ENCODE results near the gene MAT2A. TPM values are rescaled to one million over a fixed set of nuclear protein-coding genes. Genes with fewer than 3 reads are reported as not detected.

MAT2A gene
- total and polyA plus RNA-seq, 2 of the 8 experiments (the other 6 are each of a cell fraction or from before 2014, with no cell fraction given): 255 to 307 TPM

DNA sequence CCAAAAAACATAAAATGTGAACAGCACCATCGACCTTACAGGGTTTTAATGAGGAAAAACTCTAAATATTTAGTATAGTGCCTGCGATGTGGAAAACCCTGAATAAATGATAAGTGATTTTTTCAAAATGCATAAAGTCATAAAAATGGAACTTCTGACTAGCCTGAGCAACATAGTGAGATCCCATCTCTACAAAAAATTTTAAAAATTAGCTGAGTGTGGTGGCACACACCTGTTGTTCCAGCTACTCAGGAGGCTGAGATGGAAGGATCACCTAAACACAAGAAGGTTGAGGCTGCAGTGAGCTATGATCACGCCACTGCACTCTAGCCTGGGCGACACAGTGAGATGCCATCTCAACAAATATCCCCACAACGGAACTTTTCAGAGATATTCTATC lies 18.2 kb downstream of the MAT2A start:
- DNase-seq (ENCODE audit: low read depth in 1 of 2, low spot score in 2 of 2) (no peak), FAIRE-seq (no peak)
- Histone ChIP-seq H3K27me3 (replicated peaks in 1 of 4; ENCODE audit: control insufficient read depth in 3 of 4, extremely low read depth in 1 of 4, insufficient read depth in 3 of 4, low read length in 3 of 4) (no peaks in the 10 kb centered on the region), H3K36me3 (ENCODE audit: control insufficient read depth in 2 of 4, insufficient read depth in 4 of 4, low read length in 3 of 4) (peaks cover 12 to 33% (median 25%) of the 10 kb centered on the region in 4 experiments), H3K4me2 (ENCODE audit: insufficient read depth in 1 of 2, low read depth in 2 of 2, low read length in 2 of 2) (no peak overlapping the region), H3K23me2 (ENCODE audit: low read depth, low read length) (peaks cover 5% of the 10 kb centered on the region), H4K20me1 (replicated peaks in 1 of 2; ENCODE audit: control insufficient read depth in 1 of 2, insufficient read depth in 2 of 2, low read length in 2 of 2) (no peaks in the 10 kb centered on the region), H3K4me1 (replicated peaks in 1 of 4; ENCODE audit: control insufficient read depth in 3 of 4, insufficient read depth in 4 of 4, low read length in 3 of 4) (no peaks in the 10 kb centered on the region), H2BK15ac (ENCODE audit: low read length) (no peak overlapping the region), H2AFZ (ENCODE audit: low read length) (no peak overlapping the region), H2BK120ac (replicated peaks; ENCODE audit: low read depth, low read length) (no peak overlapping the region), H3K18ac (ENCODE audit: extremely low read depth, low read length) (no peak overlapping the region), H3K4me3 (ENCODE audit: extremely low read depth in 1 of 4, insufficient read depth in 2 of 4, low read depth in 3 of 4, low read length in 4 of 4) (no peak overlapping the region), H3K27ac (ENCODE audit: low read depth, low read length) (no peak overlapping the region), H2BK20ac (ENCODE audit: low read length) (no peak overlapping the region), H3K9me3 (ENCODE audit: insufficient read depth in 2 of 2, low read depth in 1 of 2, low read length in 1 of 2) (no peaks in the 10 kb centered on the region), H2AK5ac (ENCODE audit: low read depth, low read length) (no peak overlapping the region), H3K9ac (replicated peaks in 1 of 4; ENCODE audit: extremely low read depth in 1 of 4, low read depth in 3 of 4, low read length in 3 of 4) (no peak overlapping the region), H3K14ac (ENCODE audit: insufficient read length) (no peak overlapping the region), H4K5ac (ENCODE audit: insufficient read length, low read depth, low read length) (no peak overlapping the region), H2BK5ac (ENCODE audit: low read depth, low read length) (no peak overlapping the region), H2BK12ac (ENCODE audit: low read depth, low read length) (no peak overlapping the region), H3K79me1 (ENCODE audit: low read depth, low read length) (0 out of 2 replicates have a peak, but pooled peaks cover 4% of the 10 kb centered on the region), H4K8ac (ENCODE audit: extremely low read depth, insufficient read depth, low read length) (no peak overlapping the region), H3K4ac (replicated peaks; ENCODE audit: insufficient read length, low read depth, low read length) (no peak overlapping the region), H3K79me2 (ENCODE audit: control insufficient read depth in 1 of 2, insufficient read depth in 2 of 2, low read length in 2 of 2) (peaks cover 0 to 18% of the 10 kb centered on the region in 2 experiments; a peak in 2 of 4 replicates), H4K91ac (replicated peaks; ENCODE audit: insufficient read length, low read length) (no peak overlapping the region), H3K56ac (replicated peaks; ENCODE audit: insufficient read length, low read depth, low read length) (no peak overlapping the region), H3K23ac (ENCODE audit: insufficient read length) (no peak overlapping the region)
- WGBS, 2 experiments (ENCODE audit: extremely low coverage in 1 of 2, insufficient coverage in 1 of 2, insufficient read length in 1 of 2, insufficient replicate concordance in 2 of 2, low coverage in 1 of 2, low lambda C conversion rate in 2 of 2, missing lambda C conversion rate in 1 of 2): 90% methylated on average over 5 of the region's 5 CpGs; no CpG with 5 or more reads in 1 of the 2 experiments
- CTCF ChIA-PET (ENCODE audit: partially characterized antibody): interaction anchor here (1.1 to 10.1 kb wide), 8 partner anchors 12 to 225 kb away, joined by 3 to 259 read pairs (median 4); partner anchors contain the start of genes MAT2A and SH2D6
- POLR2A ChIA-PET (ENCODE audit: partially characterized antibody): interaction anchor here (0.9 to 38.6 kb wide), 3 partner anchors 16 to 125 kb away, joined by 4 to 1889 read pairs (median 803); partner anchors contain the start of genes CAPG, MAT2A and SH2D6
- no peak for TF ChIP-seq SIN3A (conservative IDR thresholded peaks at IDR 0.05 in 1 of 2, IDR thresholded peaks at IDR 0.05 in 1 of 2; ENCODE audit: low read depth in 1 of 2, low read length in 2 of 2)
- no peak for TF ChIP-seq CTBP2 (IDR thresholded peaks at IDR 0.05; ENCODE audit: borderline replicate concordance, insufficient read depth, insufficient read length, low read length)
- TF ChIP-seq HDAC2 (IDR thresholded peaks at IDR 0.05; ENCODE audit: borderline replicate concordance in 1 of 2, low read depth in 2 of 2, low read length in 2 of 2): no peak
- TF ChIP-seq, protein P1, sequence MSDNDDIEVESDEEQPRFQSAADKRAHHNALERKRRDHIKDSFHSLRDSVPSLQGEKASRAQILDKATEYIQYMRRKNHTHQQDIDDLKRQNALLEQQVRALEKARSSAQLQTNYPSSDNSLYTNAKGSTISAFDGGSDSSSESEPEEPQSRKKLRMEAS (IDR thresholded peaks at IDR 0.05): no peak
- TF ChIP-seq SP4 (IDR thresholded peaks at IDR 0.05; ENCODE audit: low read length): no peak
- TF ChIP-seq RFX5 (IDR thresholded peaks at IDR 0.05; ENCODE audit: borderline replicate concordance, low read depth, low read length): no peak
- TF ChIP-seq SUZ12 (IDR thresholded peaks at IDR 0.05; ENCODE audit: low read length): no peak
- TF ChIP-seq ZNF274 (IDR thresholded peaks at IDR 0.05; ENCODE audit: borderline replicate concordance, extremely low read depth, low read length): no peak

All from H1 (cell line).